ENCODE results near the gene KRTAP29-1.
"Not testable (repeated sequence)": the region's sequence is repeated elsewhere in the genome, so short reads cannot be mapped to it uniquely, and the experiment has no call there.

The KRTAP29-1 gene

DNA sequence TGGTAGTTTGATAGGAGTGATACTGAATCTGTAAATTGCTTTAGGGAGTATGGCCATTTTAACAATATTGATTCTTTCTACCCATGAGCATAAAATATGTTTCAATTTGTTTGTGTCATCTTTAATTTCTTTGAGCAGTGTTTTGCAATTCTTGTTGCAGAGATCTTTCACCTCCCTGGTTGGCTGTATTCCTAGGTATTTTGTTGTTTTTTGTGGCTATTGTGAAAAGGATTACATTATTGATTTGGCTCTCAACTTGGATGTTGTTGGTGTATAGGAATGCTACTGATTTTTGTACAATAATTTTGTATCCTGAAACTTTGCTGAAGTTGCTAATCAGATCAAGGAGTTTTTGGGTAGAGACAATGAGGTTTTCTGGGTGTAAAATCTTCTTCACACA, 44.2 kb downstream of the KRTAP29-1 start:
- intact Hi-C loops (cut with DNase I): no loop called here
- no peak for DNase-seq

GRCh38 chr17:41256291-41256685, 46.4 kb downstream of the KRTAP29-1 start:
- no peak for DNase-seq
- intact Hi-C loops (cut with DNase I): no loop called here

GRCh38 chr17:41255381-41256290, 47.0 kb downstream of the KRTAP29-1 start, which contains the start of gene KRTAP9-9:
KRTAP9-9 (plus strand) TSS chr17:41255384.
- intact Hi-C loops (cut with DNase I); DNase-seq: not testable (repeated sequence)

DNA sequence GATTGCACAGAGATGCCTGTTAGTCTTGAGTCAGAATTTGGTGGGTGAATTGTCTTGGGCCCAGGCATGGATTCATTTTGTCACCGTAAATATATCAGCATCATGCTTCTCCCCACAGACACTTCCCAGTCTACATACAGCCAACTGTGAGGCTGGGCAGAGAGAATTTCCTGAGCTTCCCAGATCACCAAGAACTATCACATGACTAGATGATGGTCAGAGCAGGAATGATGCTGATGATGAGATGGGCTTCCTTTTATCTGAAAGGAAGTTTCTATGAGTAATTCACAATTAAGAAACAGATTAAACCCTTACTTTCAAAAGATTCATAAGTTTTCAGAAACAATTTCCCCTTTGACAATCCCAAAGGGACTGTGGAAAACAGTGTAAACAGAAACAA, 47.8 kb downstream of the KRTAP29-1 start:
- no peak for DNase-seq
- intact Hi-C loops (cut with DNase I): no loop called here
